Measurements from ENCODE around the gene DPH1. TPM values are rescaled to one million over a fixed set of nuclear protein-coding genes. Genes with fewer than 3 reads are reported as not detected.

The DPH1 gene
- total RNA-seq, 4 donors from 2014 or later: 27.4 to 41.8 (median 38.3) TPM

DNA sequence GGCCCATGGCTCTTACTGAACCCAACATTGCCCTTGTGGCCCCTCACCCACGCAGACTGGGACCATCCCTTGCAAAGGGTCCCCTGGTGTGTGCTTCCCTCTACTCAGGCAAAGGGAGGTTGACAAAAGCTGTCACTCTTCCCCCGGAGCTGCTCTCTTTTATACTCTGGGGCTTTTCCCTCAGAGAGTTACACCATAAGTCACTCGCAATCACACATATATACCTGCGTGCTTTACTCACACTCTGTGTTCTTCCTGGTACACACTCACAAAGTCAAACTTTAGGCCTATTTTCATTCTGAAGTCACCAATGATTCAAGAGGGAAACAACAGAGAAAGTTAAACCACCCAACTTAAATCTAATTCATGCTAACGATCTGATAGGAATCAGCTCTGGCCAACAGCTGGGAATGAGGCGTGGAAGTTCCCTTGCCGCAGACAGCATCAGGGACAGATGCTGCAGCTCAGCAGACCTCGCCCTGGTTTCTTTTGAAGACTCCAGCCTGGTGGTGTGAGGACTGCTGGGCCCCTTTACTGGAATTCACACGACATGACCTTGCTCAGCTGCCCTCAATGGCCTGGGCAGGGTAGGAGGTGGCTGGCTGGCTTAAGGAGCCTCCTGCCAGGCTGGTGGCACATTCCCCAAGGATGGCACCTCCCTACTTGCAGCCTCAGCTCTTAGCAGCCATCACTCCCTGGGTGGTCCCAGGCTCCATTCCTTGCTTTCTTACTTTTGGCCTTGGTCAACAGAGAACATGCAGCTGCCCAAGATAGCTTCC, 52.2 kb downstream of the DPH1 start:
- Histone ChIP-seq H3K36me3 (peaks cover 24 to 67% (median 38%) of the 10 kb centered on the region in 4 donors), H3K4me1 (peaks cover 48 to 66% (median 61%) of the 10 kb centered on the region in 4 donors), H3K4me3 (no peak overlapping the region), H3K9me3 (no peaks in the 10 kb centered on the region), H3K27ac (replicated peaks in 1 of 4) (peak overlapping the region; percentile 32 to 87 (median 62)), H3K27me3 (no peaks in the 10 kb centered on the region)
- TF ChIP-seq POLR2A (IDR thresholded peaks at IDR 0.05; ENCODE audit: low read depth) (no peak), POLR2AphosphoS5 (IDR thresholded peaks at IDR 0.05) (no peak), EP300 (IDR thresholded peaks at IDR 0.05) (no peak)
- TF ChIP-seq, protein P1, sequence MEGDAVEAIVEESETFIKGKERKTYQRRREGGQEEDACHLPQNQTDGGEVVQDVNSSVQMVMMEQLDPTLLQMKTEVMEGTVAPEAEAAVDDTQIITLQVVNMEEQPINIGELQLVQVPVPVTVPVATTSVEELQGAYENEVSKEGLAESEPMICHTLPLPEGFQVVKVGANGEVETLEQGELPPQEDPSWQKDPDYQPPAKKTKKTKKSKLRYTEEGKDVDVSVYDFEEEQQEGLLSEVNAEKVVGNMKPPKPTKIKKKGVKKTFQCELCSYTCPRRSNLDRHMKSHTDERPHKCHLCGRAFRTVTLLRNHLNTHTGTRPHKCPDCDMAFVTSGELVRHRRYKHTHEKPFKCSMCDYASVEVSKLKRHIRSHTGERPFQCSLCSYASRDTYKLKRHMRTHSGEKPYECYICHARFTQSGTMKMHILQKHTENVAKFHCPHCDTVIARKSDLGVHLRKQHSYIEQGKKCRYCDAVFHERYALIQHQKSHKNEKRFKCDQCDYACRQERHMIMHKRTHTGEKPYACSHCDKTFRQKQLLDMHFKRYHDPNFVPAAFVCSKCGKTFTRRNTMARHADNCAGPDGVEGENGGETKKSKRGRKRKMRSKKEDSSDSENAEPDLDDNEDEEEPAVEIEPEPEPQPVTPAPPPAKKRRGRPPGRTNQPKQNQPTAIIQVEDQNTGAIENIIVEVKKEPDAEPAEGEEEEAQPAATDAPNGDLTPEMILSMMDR (IDR thresholded peaks at IDR 0.05): no peak
- 74% methylated on average over 7 of the region's 9 CpGs for WGBS
- no peak for DNase-seq (ENCODE audit: extremely low spot score)
- intact Hi-C loops (cut with DNase I): no loop called here

DNA sequence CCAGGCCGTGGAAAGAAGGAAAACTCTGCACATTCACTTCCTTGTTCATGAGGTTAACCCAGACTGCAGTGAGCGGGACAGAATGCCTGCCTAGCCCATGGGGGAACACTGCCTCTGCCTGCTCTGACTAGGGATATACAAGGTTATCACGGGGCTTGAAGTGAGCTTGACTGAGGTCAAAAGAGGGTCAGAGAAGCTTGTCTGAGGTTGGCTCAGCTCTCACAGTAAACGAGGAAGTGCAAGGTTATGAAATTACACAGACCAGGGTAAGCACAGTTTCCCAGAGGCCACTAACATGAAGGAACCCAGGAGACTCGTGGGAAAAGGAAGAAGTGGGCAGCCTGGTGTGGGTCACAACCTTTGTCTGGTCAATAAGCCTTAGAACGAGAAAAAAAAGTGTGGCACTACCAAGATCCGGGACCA, 53.7 kb downstream of the DPH1 start:
- DNase-seq (ENCODE audit: extremely low spot score): no peak

DNA sequence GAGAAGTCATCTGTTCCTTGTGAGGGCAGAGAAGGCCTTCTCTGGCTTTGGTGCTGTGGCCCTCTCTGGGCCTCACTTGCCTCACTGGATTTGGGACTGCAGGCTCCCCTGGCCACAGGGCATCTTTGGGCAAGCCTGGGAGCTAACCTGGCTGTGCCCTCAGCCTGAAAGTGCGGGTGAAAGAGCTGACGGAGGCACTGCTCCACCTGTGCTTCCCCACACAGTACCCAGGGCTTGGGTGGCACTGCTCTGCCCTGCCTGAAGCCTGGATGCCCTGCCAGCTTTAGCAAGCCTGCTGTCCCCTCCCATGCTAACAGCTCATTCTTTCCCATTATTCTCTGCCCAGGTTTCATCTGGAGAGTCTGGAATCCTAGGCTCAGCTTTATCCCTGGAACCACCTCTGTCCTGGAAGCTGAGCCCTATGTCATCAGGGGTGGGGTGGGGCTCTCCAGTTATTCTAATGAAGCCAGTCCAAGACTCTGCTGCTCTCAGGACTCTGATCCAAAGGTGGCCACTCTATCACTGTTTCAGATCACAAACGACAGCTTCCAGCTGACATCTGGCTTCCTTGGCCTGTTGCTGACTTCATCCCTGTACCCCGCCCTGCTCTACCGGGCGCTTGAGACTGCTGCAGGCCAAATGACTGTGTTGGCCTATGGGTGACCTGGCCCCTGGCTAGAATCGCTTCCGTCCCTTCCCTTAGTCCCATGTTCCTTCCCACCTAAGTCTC, 54.2 kb downstream of the DPH1 start:
- WGBS: 37% methylated on average over 7 of the region's 8 CpGs
- peaks cover 69 to 78% (median 75%) of the 10 kb centered on the region in 4 donors for H3K4me1 ChIP-seq
- DNase-seq (ENCODE audit: extremely low spot score): no peak
- no peaks in the 10 kb centered on the region for H3K9me3 ChIP-seq
- intact Hi-C loops (cut with DNase I): no loop called here
- peak overlapping the region; percentile 77 to 87 (median 82) for H3K27ac ChIP-seq (replicated peaks in 1 of 4)
- peaks cover 15 to 47% (median 27%) of the 10 kb centered on the region in 4 donors for H3K36me3 ChIP-seq
- no peak overlapping the region for H3K4me3 ChIP-seq
- TF ChIP-seq, protein P1 (IDR thresholded peaks at IDR 0.05): no peak
- TF ChIP-seq POLR2AphosphoS5 (IDR thresholded peaks at IDR 0.05): peak; percentile 24 to 54
- TF ChIP-seq POLR2A (IDR thresholded peaks at IDR 0.05; ENCODE audit: low read depth): no peak
- no peak for TF ChIP-seq EP300 (IDR thresholded peaks at IDR 0.05)
- no peaks in the 10 kb centered on the region for H3K27me3 ChIP-seq

More for the DNA sequence above, 53.7 kb downstream of the DPH1 start:
- peaks cover 63 to 73% (median 70%) of the 10 kb centered on the region in 4 donors for H3K4me1 ChIP-seq
- intact Hi-C loops (cut with DNase I): no loop called here
- no peak overlapping the region for H3K4me3 ChIP-seq
- no peaks in the 10 kb centered on the region for H3K9me3 ChIP-seq
- H3K27ac ChIP-seq (replicated peaks in 1 of 4): peak overlapping the region; percentile 77 to 87 (median 82)
- H3K27me3 ChIP-seq: no peaks in the 10 kb centered on the region
- TF ChIP-seq POLR2AphosphoS5 (IDR thresholded peaks at IDR 0.05) (no peak), POLR2A (IDR thresholded peaks at IDR 0.05; ENCODE audit: low read depth) (no peak), EP300 (IDR thresholded peaks at IDR 0.05) (no peak)
- TF ChIP-seq, protein P1 (IDR thresholded peaks at IDR 0.05): no peak
- 57% methylated on average over 7 of the region's 7 CpGs for WGBS
- H3K36me3 ChIP-seq: peaks cover 15 to 53% (median 31%) of the 10 kb centered on the region in 4 donors

DNA sequence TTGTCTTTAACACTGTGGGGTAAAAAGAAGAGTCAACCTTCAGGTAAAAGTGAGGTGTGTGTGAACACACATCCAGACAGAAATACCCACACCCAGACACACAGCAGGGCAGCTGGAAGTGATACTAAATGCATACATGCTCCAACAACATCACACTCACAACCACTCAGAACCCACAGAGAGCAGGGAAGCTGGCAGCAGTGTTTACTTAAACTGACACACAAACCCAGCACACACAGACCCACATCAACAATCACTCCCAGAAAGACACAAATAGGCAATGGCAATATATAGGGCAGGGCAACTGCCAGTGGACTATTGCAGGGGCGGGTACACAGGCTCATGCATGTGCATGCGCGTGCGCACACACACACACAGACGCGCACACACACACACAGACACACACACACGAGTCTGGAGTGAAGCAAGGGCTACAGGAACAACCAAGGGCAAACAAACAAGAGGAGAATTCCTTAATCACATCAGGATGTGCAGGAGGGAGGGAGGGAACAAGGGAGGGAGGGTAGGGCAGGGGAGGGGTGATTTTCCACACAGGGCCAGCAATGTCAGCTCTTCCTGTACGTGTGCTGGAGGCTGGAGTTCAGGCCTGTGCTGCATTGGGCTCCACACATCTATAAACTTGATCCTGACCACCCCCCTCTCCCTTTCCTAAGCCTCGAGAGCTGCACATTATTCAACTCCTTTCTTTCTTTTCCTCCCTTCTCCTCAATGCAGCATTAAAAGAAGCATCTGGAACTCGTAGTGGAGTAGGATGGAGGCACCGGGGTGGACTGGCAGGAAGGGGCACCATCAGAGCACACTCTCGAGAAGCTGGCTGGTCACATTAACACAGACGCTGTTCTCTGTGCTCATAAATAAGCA, 55.1 kb downstream of the DPH1 start:
- WGBS: 61% methylated on average over 13 of the region's 13 CpGs
- intact Hi-C loops (cut with DNase I): no loop called here

More for the DNA sequence above, 55.1 kb downstream of the DPH1 start:
- Histone ChIP-seq H3K27me3 (no peaks in the 10 kb centered on the region), H3K36me3 (peaks cover 15 to 39% (median 21%) of the 10 kb centered on the region in 4 donors), H3K27ac (replicated peaks in 1 of 4) (peak overlapping the region; percentile 77 to 87 (median 82)), H3K4me3 (no peak overlapping the region), H3K9me3 (no peaks in the 10 kb centered on the region), H3K4me1 (peaks cover 74 to 83% (median 82%) of the 10 kb centered on the region in 4 donors)
- TF ChIP-seq POLR2A (IDR thresholded peaks at IDR 0.05; ENCODE audit: low read depth) (no peak), POLR2AphosphoS5 (IDR thresholded peaks at IDR 0.05) (no peak), EP300 (IDR thresholded peaks at IDR 0.05) (no peak)
- TF ChIP-seq, protein P1 (IDR thresholded peaks at IDR 0.05): no peak
- no peak for DNase-seq (ENCODE audit: extremely low spot score)

Data from esophagus muscularis mucosa (tissue), 4 donors.